Rectal smooth muscle tissue (tissue), 1 donor: ENCODE results near the gene TIMM17A.
"Not testable (repeated sequence)": the region's sequence is repeated elsewhere in the genome, so short reads cannot be mapped to it uniquely, and the experiment has no call there.

ENCODE experiments used
- H3K27ac ChIP-seq: one replicate; pipeline ENCODE4 v1.7.0; 2013; ENCODE audit warnings: low read depth, low read length, inconsistent platforms
- H3K27me3 ChIP-seq: one replicate; pipeline ENCODE4 v1.7.0; 2013; ENCODE audit warnings: low read length; ENCODE audit not compliant: control insufficient read depth, insufficient read depth
- H3K36me3 ChIP-seq: one replicate; pipeline ENCODE4 v1.7.0; 2013; ENCODE audit warnings: low read length; ENCODE audit not compliant: control insufficient read depth, insufficient read depth
- H3K4me1 ChIP-seq: one replicate; pipeline ENCODE4 v1.7.0; 2013; ENCODE audit warnings: low read length; ENCODE audit not compliant: control insufficient read depth, insufficient read depth
- H3K4me3 ChIP-seq: one replicate; pipeline ENCODE4 v1.7.0; 2013; ENCODE audit warnings: low read length
- H3K9ac ChIP-seq: one replicate; pipeline ENCODE4 v1.7.0; 2013; ENCODE audit warnings: low read length

TIMM17A gene

DNA sequence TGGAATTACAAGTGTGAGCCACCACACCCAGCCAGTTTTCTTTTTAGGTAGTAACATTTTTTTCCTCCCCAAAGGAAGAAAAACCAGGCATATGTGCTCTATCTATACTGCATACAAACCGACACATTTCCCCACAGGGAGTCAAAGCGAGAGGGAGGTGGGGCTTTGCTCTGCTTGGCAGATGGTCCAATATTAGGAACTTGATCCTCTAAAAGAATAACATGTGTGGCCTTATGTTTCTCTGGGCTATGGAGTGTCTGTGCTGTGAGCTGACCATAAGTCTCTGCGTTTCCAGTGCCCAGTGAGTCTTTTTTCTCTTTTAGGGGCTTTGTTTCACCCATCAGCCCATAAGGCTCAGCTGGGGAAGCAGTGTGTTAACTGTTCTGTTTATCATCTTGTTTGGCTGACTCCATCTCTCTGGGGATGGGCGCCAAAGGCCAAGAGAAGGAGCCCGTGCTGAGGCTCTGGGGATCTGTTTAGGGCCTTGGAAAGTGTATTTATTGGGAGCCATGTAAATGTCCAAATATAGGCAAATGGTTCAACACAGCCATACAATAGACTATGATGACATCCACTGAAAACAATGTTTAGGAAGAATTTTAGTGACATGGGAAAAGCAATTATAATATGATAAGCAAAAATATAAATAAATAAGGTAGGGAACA lies 29.2 kb upstream of the TIMM17A start:
- Histone ChIP-seq H3K27ac (peak overlapping the region; percentile 83), H3K4me1 (peaks cover 25% of the 10 kb centered on the region)

DNA sequence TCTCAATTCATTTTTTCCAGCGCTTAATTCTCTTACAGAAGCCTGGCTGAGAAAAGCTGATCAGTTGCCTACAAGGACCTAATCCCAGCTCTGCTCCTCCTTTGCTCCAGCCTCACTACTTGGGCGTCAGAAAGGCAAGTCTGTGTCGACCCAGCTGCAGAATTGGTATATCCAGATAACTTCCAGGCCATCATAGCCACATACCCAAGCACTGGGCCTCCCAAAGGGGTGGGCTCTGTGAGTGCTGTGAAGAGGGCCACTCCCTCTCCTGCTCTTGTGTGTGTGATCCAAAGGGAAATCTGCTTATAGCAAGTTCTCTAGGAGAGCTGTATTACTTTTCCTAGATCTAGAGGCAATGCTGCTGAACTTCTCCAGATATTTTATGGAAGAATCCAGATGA lies 27.0 kb upstream of the TIMM17A start:
- no peak overlapping the region for H3K9ac ChIP-seq
- H3K27ac ChIP-seq: peak overlapping the region; percentile 68
- H3K27me3 ChIP-seq: no peaks in the 10 kb centered on the region
- H3K4me3 ChIP-seq: no peak overlapping the region
- no peaks in the 10 kb centered on the region for H3K36me3 ChIP-seq
- H3K4me1 ChIP-seq: peaks cover 22% of the 10 kb centered on the region

More for the DNA sequence above, 29.2 kb upstream of the TIMM17A start:
- no peak overlapping the region for H3K4me3 ChIP-seq
- no peak overlapping the region for H3K9ac ChIP-seq
- H3K27me3 ChIP-seq: no peaks in the 10 kb centered on the region
- no peaks in the 10 kb centered on the region for H3K36me3 ChIP-seq

- Histone ChIP-seq H3K4me1 (peaks cover 24% of the 10 kb centered on the region), H3K27ac (peak overlapping the region; percentile 33), H3K4me3 (no peak overlapping the region), H3K9ac (no peak overlapping the region), H3K27me3 (no peaks in the 10 kb centered on the region), H3K36me3 (no peaks in the 10 kb centered on the region)
These were observed 25.2 kb upstream of the TIMM17A start for GRCh38 chr1:201930137-201930536.

DNA sequence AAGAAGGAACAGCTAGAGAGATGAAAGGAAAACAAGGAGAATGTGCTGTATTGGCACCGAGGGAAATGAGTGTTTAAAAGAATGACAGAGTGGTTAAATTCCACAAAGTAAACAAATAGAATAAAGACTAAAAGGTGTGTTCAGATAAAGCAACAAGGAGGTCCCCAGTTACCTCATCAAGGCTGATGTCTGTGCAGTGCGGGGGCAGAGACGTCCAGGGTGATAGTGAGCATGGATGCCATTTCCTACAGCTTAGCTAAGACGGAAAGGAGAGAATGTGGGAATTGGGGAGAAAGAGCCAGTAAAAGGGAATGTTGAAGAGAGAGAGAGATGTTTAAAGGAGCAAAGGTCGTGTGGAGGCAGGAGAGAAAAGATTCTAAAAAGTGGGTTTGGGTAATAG lies 24.5 kb upstream of the TIMM17A start:
- Histone ChIP-seq H3K4me3 (no peak overlapping the region), H3K36me3 (no peaks in the 10 kb centered on the region), H3K27me3 (no peaks in the 10 kb centered on the region), H3K9ac (no peak overlapping the region), H3K4me1 (peaks cover 22% of the 10 kb centered on the region), H3K27ac (peak overlapping the region; percentile 33)

DNA sequence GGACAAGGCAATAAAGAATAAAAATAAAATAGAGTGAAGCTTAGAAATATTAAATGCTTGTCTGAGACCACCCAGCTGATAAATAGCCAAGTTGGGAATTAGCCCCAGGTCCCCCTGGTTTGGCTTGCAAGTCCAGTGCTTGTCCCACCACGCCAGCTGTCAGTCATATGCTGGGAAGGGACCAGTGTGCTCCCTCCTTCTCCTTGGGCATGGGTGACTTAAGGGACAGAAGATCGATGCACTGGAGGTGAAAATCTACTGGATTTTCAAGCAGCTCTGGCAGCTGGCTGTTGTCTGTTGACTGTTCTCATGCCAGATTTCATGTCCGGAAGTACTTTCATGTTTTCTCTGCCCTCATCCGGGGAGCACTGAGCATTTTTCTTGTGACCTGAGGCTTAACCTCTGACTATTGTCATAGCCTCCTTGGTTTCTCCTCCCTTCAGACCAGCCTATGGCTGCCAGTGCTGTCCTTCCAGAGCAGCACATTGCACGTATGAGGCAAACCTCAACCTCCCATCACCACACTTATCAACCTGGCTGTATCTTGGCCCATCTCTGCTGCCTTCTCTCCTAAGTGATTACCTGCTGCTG lies 21.4 kb upstream of the TIMM17A start:
- peak overlapping the region; percentile 44 for H3K27ac ChIP-seq
- no peak overlapping the region for H3K9ac ChIP-seq
- no peak overlapping the region for H3K4me3 ChIP-seq
- H3K36me3 ChIP-seq: no peaks in the 10 kb centered on the region
- no peaks in the 10 kb centered on the region for H3K27me3 ChIP-seq
- H3K4me1 ChIP-seq: peaks cover 17% of the 10 kb centered on the region

GRCh38 chr1:201937624-201938213 lies 17.6 kb upstream of the TIMM17A start:
- H3K27ac ChIP-seq: peak overlapping the region; percentile 75
- no peak overlapping the region for H3K4me3 ChIP-seq
- H3K27me3 ChIP-seq: no peaks in the 10 kb centered on the region
- peaks cover 27% of the 10 kb centered on the region for H3K4me1 ChIP-seq
- H3K9ac ChIP-seq: no peak overlapping the region
- no peaks in the 10 kb centered on the region for H3K36me3 ChIP-seq

- Histone ChIP-seq H3K9ac (no peak overlapping the region), H3K27me3 (no peaks in the 10 kb centered on the region), H3K27ac (peak overlapping the region; percentile 75), H3K4me3 (peak overlapping the region; percentile 19), H3K4me1 (peaks cover 27% of the 10 kb centered on the region), H3K36me3 (no peaks in the 10 kb centered on the region)
These were observed 16.8 kb upstream of the TIMM17A start for GRCh38 chr1:201938440-201939035.

DNA sequence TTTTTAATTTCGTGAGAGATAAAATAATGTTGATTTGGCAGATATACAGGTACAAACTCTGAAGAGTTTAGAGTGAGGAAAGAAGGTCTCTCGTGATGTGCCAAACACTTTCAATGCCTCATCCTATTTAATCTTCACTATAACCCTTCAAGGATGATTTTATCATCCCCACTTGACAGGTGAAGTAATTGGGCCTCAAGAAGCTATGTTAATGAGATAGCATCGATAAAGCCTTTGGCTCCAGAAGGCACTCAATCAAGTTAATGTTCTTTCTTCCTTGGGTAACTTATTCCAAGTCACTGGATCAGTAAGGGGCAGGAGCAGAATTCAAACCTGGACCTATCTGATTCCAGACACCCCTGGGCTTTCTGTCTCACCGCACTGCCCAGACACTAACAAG lies 16.2 kb upstream of the TIMM17A start:
- Histone ChIP-seq H3K9ac (no peak overlapping the region), H3K4me1 (peaks cover 22% of the 10 kb centered on the region), H3K27me3 (no peaks in the 10 kb centered on the region), H3K36me3 (no peaks in the 10 kb centered on the region), H3K4me3 (no peak overlapping the region), H3K27ac (peak overlapping the region; percentile 75)

DNA sequence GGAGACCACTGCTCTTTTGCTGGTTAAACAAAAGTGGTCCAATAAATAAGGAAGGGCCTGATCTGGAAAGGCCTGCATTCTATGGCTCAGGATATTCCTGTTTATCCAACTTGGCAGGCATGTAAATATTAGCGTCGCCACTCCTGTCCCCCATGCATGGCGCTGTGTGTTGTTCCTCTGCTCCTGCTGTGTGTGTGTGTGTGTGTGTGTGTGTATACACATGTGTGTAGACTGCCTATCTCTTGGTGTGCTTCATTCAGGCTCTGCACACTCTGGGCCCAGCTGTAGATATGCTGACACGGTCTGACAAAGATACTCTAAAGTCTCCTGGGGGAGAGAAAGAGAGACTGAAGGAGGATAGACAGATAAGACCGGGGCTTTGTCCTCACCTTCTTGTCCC lies 15.7 kb upstream of the TIMM17A start:
- Histone ChIP-seq H3K27me3 (no peaks in the 10 kb centered on the region), H3K36me3 (no peaks in the 10 kb centered on the region), H3K4me1 (peaks cover 22% of the 10 kb centered on the region), H3K9ac (no peak overlapping the region), H3K27ac (peak overlapping the region; percentile 75), H3K4me3 (no peak overlapping the region)

GRCh38 chr1:201940316-201940715 lies 15.0 kb upstream of the TIMM17A start:
- peak overlapping the region; percentile 75 for H3K27ac ChIP-seq
- peaks cover 22% of the 10 kb centered on the region for H3K4me1 ChIP-seq
- H3K4me3 ChIP-seq: not testable (repeated sequence)

GRCh38 chr1:201941420-201942128 lies 13.7 kb upstream of the TIMM17A start:
- Histone ChIP-seq H3K9ac (no peak overlapping the region), H3K27ac (peak overlapping the region; percentile 78), H3K4me1 (peaks cover 22% of the 10 kb centered on the region), H3K4me3 (peak overlapping the region; percentile 54), H3K36me3 (no peaks in the 10 kb centered on the region), H3K27me3 (no peaks in the 10 kb centered on the region)

More at GRCh38 chr1:201940316-201940715, 15.0 kb upstream of the TIMM17A start:
- H3K9ac ChIP-seq, H3K27me3 ChIP-seq, H3K36me3 ChIP-seq: not testable (repeated sequence)

GRCh38 chr1:201942129-201942495 lies 13.2 kb upstream of the TIMM17A start:
- H3K9ac ChIP-seq: no peak overlapping the region
- H3K4me1 ChIP-seq: peaks cover 24% of the 10 kb centered on the region
- H3K36me3 ChIP-seq: no peaks in the 10 kb centered on the region
- H3K4me3 ChIP-seq: peak overlapping the region; percentile 54
- H3K27me3 ChIP-seq: no peaks in the 10 kb centered on the region
- H3K27ac ChIP-seq: peak overlapping the region; percentile 78
